ENCODE measurements around the gene CAPZA3. TPM values are rescaled to one million over a fixed set of nuclear protein-coding genes. Genes with fewer than 3 reads are reported as not detected.
A peak's percentile ranks its signal among the peaks of the same experiment; 100 is the strongest.

CAPZA3 gene
- total and polyA plus RNA-seq, 2 experiments from 2014 or later = not detected

DNA sequence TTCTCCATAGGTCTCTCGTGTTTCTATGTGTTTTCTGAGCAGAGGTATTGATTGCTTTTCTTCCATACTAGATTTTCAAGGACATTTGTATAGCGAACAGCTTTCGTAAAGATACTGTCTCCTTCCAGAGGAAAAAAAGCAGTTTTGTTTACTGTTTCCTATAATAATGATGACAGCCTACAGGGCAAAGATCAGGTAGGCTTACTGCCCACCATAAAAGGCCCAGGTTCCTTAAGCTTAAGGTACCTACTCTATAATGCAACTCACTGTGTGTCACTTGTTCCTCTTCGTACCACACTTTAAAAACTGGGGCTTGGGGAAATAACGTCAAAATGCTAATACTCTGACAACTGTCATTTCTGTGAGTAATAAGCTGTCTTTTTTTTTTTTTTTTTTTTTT is 6.8 kb upstream of the CAPZA3 start:
- peak overlapping the region; percentile 6 for H3K27ac ChIP-seq
- H3K4me3 ChIP-seq = no peak overlapping the region

DNA sequence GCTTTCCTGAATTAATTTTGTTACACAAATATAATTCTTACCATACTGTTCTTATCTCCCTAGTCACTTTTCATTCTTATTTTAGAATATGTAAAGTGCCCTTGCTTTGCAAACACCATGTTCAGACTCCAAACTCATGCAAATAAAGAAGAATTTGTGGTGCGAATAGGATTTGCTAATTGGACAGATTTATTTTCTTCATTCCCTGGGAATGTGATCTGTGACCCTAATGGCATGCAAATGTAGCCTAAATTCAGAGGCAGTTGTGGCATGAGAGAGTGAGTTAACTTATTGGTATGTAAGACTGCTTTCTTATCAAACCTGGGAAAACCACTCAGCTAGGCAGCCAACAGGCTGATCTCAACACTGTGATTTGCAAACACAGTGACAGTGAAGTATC is 10.0 kb downstream of the CAPZA3 start:
- Histone ChIP-seq H3K4me1 (ENCODE audit: insufficient read depth) (peaks cover 11% of the 10 kb centered on the region), H3K4me3 (no peak overlapping the region), H3K9me2 (replicated peaks; ENCODE audit: insufficient read depth) (no peaks in the 10 kb centered on the region), H3K36me3 (replicated peaks; ENCODE audit: insufficient read depth, low read depth) (no peaks in the 10 kb centered on the region), H3K27me3 (no peaks in the 10 kb centered on the region), H3K9me3 (ENCODE audit: low read depth) (no peaks in the 10 kb centered on the region), H3K79me2 (no peaks in the 10 kb centered on the region), H3K4me2 (peak overlapping the region; percentile 2), H2AFZ (no peak overlapping the region), H3K27ac (no peak overlapping the region), H4K20me1 (ENCODE audit: insufficient read depth, poor library complexity, severe bottlenecking) (no peaks in the 10 kb centered on the region)
- 60% methylated on average over 1 of the region's 1 CpG for WGBS (ENCODE audit: low lambda C conversion rate, missing lambda C conversion rate)
- no peak for TF ChIP-seq EZH2 (IDR thresholded peaks at IDR 0.05; ENCODE audit: borderline replicate concordance)
- TF ChIP-seq EZH2phosphoT487 (IDR thresholded peaks at IDR 0.05; ENCODE audit: low read depth, severe bottlenecking, unreplicated experiment) = no peak
- TF ChIP-seq, protein P1, sequence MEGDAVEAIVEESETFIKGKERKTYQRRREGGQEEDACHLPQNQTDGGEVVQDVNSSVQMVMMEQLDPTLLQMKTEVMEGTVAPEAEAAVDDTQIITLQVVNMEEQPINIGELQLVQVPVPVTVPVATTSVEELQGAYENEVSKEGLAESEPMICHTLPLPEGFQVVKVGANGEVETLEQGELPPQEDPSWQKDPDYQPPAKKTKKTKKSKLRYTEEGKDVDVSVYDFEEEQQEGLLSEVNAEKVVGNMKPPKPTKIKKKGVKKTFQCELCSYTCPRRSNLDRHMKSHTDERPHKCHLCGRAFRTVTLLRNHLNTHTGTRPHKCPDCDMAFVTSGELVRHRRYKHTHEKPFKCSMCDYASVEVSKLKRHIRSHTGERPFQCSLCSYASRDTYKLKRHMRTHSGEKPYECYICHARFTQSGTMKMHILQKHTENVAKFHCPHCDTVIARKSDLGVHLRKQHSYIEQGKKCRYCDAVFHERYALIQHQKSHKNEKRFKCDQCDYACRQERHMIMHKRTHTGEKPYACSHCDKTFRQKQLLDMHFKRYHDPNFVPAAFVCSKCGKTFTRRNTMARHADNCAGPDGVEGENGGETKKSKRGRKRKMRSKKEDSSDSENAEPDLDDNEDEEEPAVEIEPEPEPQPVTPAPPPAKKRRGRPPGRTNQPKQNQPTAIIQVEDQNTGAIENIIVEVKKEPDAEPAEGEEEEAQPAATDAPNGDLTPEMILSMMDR (IDR thresholded peaks at IDR 0.05; ENCODE audit: poor library complexity) = no peak
- peak; percentile 8 for DNase-seq (ENCODE audit: low spot score)

More for the DNA sequence above, 6.8 kb upstream of the CAPZA3 start:
- no peaks in the 10 kb centered on the region for H3K9me3 ChIP-seq (ENCODE audit: low read depth)
- peak overlapping the region; percentile 11 for H3K4me2 ChIP-seq
- no peaks in the 10 kb centered on the region for H3K9me2 ChIP-seq (replicated peaks; ENCODE audit: insufficient read depth)
- no peaks in the 10 kb centered on the region for H3K4me1 ChIP-seq (ENCODE audit: insufficient read depth)
- DNase-seq (ENCODE audit: low spot score) = peak; percentile 7
- H3K79me2 ChIP-seq = no peaks in the 10 kb centered on the region
- WGBS (ENCODE audit: low lambda C conversion rate, missing lambda C conversion rate) = 59% methylated on average over 5 of the region's 5 CpGs
- no peaks in the 10 kb centered on the region for H4K20me1 ChIP-seq (ENCODE audit: insufficient read depth, poor library complexity, severe bottlenecking)
- no peak for TF ChIP-seq EZH2 (IDR thresholded peaks at IDR 0.05; ENCODE audit: borderline replicate concordance)
- TF ChIP-seq, protein P1 (IDR thresholded peaks at IDR 0.05; ENCODE audit: poor library complexity) = no peak
- H3K36me3 ChIP-seq (replicated peaks; ENCODE audit: insufficient read depth, low read depth) = no peaks in the 10 kb centered on the region
- no peaks in the 10 kb centered on the region for H3K27me3 ChIP-seq
- H2AFZ ChIP-seq = no peak overlapping the region

DNA sequence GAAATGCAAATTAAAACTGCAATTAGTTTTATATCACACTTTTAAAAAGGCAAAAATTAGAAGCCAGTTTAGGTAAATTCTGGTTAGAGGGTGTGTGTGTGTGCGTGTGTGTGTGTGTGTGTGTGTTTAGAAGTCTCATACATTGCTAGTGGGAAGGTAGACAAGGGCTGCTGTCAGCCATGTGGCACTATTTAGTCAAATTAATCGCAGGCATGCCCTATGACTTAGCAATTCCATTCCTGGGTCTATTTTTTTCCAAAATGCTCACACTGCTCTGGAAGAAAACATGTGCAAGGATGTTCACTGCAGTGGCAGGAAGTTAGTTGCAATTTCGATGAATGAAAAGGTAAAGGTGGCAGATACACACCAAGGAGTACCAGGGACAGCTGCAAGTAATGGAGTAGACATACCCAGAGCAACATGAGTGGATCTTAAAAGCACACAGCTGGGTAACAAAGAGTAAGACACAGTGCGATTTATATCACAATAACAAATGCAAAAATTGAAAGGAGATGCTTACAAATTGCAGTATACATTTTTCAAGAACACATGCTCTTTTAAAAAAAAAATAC is 11.6 kb downstream of the CAPZA3 start:
- no peaks in the 10 kb centered on the region for H3K79me2 ChIP-seq
- H4K20me1 ChIP-seq (ENCODE audit: insufficient read depth, poor library complexity, severe bottlenecking) = no peaks in the 10 kb centered on the region
- no peaks in the 10 kb centered on the region for H3K36me3 ChIP-seq (replicated peaks; ENCODE audit: insufficient read depth, low read depth)
- DNase-seq (ENCODE audit: low spot score) = no peak
- H3K9me2 ChIP-seq (replicated peaks; ENCODE audit: insufficient read depth) = no peaks in the 10 kb centered on the region
- no peak overlapping the region for H2AFZ ChIP-seq
- no peaks in the 10 kb centered on the region for H3K9me3 ChIP-seq (ENCODE audit: low read depth)
- TF ChIP-seq, protein P1 (IDR thresholded peaks at IDR 0.05; ENCODE audit: poor library complexity) = no peak
- TF ChIP-seq EZH2phosphoT487 (IDR thresholded peaks at IDR 0.05; ENCODE audit: low read depth, severe bottlenecking, unreplicated experiment) = no peak
- TF ChIP-seq EZH2 (IDR thresholded peaks at IDR 0.05; ENCODE audit: borderline replicate concordance) = no peak
- no peak overlapping the region for H3K4me2 ChIP-seq
- no peaks in the 10 kb centered on the region for H3K27me3 ChIP-seq
- no peak overlapping the region for H3K27ac ChIP-seq
- no peak overlapping the region for H3K4me3 ChIP-seq
- peaks cover 19% of the 10 kb centered on the region for H3K4me1 ChIP-seq (ENCODE audit: insufficient read depth)
- 74% methylated on average over 4 of the region's 4 CpGs for WGBS (ENCODE audit: low lambda C conversion rate, missing lambda C conversion rate)

Measured in hepatocyte (in vitro differentiated cells).